ENCODE results near the gene NRIP1. TPM values are rescaled to one million over a fixed set of nuclear protein-coding genes. Genes with fewer than 3 reads are reported as not detected.

Gene NRIP1
- polyA plus RNA-seq, 1 donor (not counting 4 experiments of a cell fraction or from before 2014, with no cell fraction given) = 25.5 TPM

GRCh38 chr21:15079269-15079668, 14.5 kb upstream of the NRIP1 start:
- FAIRE-seq (no peak), DNase-seq (ENCODE audit: low read depth, low spot score) (no peak)
- Histone ChIP-seq H3K27ac (ENCODE audit: control insufficient read depth, insufficient read depth, low read length) (no peak overlapping the region), H3K9me1 (ENCODE audit: control insufficient read depth, extremely low read depth, insufficient read depth, low read length) (no peaks in the 10 kb centered on the region), H3K4me3 (ENCODE audit: control insufficient read depth in 2 of 3, extremely low read depth in 1 of 3, insufficient read depth in 2 of 3, low read depth in 1 of 3, low read length in 3 of 3) (no peak overlapping the region), H4K20me1 (ENCODE audit: control insufficient read depth, extremely low read depth, insufficient read depth, low read length) (no peaks in the 10 kb centered on the region), H3K4me1 (ENCODE audit: control insufficient read depth, extremely low read depth, insufficient read depth, low read length) (no peaks in the 10 kb centered on the region), H3K79me2 (ENCODE audit: control insufficient read depth, insufficient read depth, low read length) (no peaks in the 10 kb centered on the region), H3K9me3 (ENCODE audit: control insufficient read depth, low read depth, low read length) (no peaks in the 10 kb centered on the region), H3K9ac (ENCODE audit: control insufficient read depth, extremely low read depth, insufficient read depth, low read length) (no peak overlapping the region), H3K36me3 (ENCODE audit: control insufficient read depth in 2 of 2, extremely low read depth in 1 of 2, insufficient read depth in 2 of 2, low read length in 2 of 2) (no peaks in the 10 kb centered on the region), H3K4me2 (ENCODE audit: control insufficient read depth, extremely low read depth, insufficient read depth, low read depth, low read length) (no peak overlapping the region), H3K27me3 (ENCODE audit: control insufficient read depth, extremely low read depth, insufficient read depth, low read length) (no peaks in the 10 kb centered on the region), H2AFZ (ENCODE audit: control insufficient read depth, low read length) (no peak overlapping the region)
- TF ChIP-seq, protein P1, sequence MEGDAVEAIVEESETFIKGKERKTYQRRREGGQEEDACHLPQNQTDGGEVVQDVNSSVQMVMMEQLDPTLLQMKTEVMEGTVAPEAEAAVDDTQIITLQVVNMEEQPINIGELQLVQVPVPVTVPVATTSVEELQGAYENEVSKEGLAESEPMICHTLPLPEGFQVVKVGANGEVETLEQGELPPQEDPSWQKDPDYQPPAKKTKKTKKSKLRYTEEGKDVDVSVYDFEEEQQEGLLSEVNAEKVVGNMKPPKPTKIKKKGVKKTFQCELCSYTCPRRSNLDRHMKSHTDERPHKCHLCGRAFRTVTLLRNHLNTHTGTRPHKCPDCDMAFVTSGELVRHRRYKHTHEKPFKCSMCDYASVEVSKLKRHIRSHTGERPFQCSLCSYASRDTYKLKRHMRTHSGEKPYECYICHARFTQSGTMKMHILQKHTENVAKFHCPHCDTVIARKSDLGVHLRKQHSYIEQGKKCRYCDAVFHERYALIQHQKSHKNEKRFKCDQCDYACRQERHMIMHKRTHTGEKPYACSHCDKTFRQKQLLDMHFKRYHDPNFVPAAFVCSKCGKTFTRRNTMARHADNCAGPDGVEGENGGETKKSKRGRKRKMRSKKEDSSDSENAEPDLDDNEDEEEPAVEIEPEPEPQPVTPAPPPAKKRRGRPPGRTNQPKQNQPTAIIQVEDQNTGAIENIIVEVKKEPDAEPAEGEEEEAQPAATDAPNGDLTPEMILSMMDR (optimal IDR thresholded peaks at IDR 0.05 in 1 of 3, IDR thresholded peaks at IDR 0.05 in 1 of 3, conservative IDR thresholded peaks at IDR 0.05 in 1 of 3; ENCODE audit: extremely low read depth in 1 of 3, insufficient read depth in 2 of 3, low read length in 3 of 3) = no peak
- no peak for TF ChIP-seq EZH2 (IDR thresholded peaks at IDR 0.05; ENCODE audit: low read length)
- dilution Hi-C loops (cut with MboI; ENCODE audit: extremely low pct_ligation_motif_present, low sequenced_read_pairs) = no loop called here

- Histone ChIP-seq H3K9me3 (ENCODE audit: control insufficient read depth, low read depth, low read length) (no peaks in the 10 kb centered on the region), H3K4me3 (ENCODE audit: control insufficient read depth in 2 of 3, extremely low read depth in 1 of 3, insufficient read depth in 2 of 3, low read depth in 1 of 3, low read length in 3 of 3) (no peak overlapping the region), H3K27ac (ENCODE audit: control insufficient read depth, insufficient read depth, low read length) (no peak overlapping the region), H4K20me1 (ENCODE audit: control insufficient read depth, extremely low read depth, insufficient read depth, low read length) (no peaks in the 10 kb centered on the region), H3K9me1 (ENCODE audit: control insufficient read depth, extremely low read depth, insufficient read depth, low read length) (no peaks in the 10 kb centered on the region), H2AFZ (ENCODE audit: control insufficient read depth, low read length) (no peak overlapping the region), H3K36me3 (ENCODE audit: control insufficient read depth in 2 of 2, extremely low read depth in 1 of 2, insufficient read depth in 2 of 2, low read length in 2 of 2) (no peaks in the 10 kb centered on the region), H3K4me1 (ENCODE audit: control insufficient read depth, extremely low read depth, insufficient read depth, low read length) (no peaks in the 10 kb centered on the region), H3K79me2 (ENCODE audit: control insufficient read depth, insufficient read depth, low read length) (no peaks in the 10 kb centered on the region), H3K4me2 (ENCODE audit: control insufficient read depth, extremely low read depth, insufficient read depth, low read depth, low read length) (no peak overlapping the region), H3K9ac (ENCODE audit: control insufficient read depth, extremely low read depth, insufficient read depth, low read length) (no peak overlapping the region), H3K27me3 (ENCODE audit: control insufficient read depth, extremely low read depth, insufficient read depth, low read length) (no peaks in the 10 kb centered on the region)
- dilution Hi-C loops (cut with MboI; ENCODE audit: extremely low pct_ligation_motif_present, low sequenced_read_pairs) = no loop called here
- FAIRE-seq (no peak), DNase-seq (ENCODE audit: low read depth, low spot score) (no peak)
- TF ChIP-seq, protein P1 (optimal IDR thresholded peaks at IDR 0.05 in 1 of 3, IDR thresholded peaks at IDR 0.05 in 1 of 3, conservative IDR thresholded peaks at IDR 0.05 in 1 of 3; ENCODE audit: extremely low read depth in 1 of 3, insufficient read depth in 2 of 3, low read length in 3 of 3) = no peak
- no peak for TF ChIP-seq EZH2 (IDR thresholded peaks at IDR 0.05; ENCODE audit: low read length)
Observed at GRCh38 chr21:15078180-15078579, 13.4 kb upstream of the NRIP1 start.
